GM12891 (cell line): ENCODE data around the gene SERTAD1.

Experiments
- POLR2A ChIP-seq: IDR thresholded peaks from 2 replicates; pipeline ENCODE4 v1.6.1; 2011; ENCODE audit warnings: low read depth, low read length, control low read depth
- POLR2AphosphoS5 ChIP-seq: IDR thresholded peaks from 2 replicates; pipeline ENCODE4 v1.6.1; 2011; ENCODE audit warnings: low read depth, low read length, control low read depth
- SPI1 ChIP-seq: IDR thresholded peaks from 2 replicates; pipeline ENCODE4 v1.6.1; 2011; ENCODE audit warnings: low read depth, low read length, control low read depth

DNA sequence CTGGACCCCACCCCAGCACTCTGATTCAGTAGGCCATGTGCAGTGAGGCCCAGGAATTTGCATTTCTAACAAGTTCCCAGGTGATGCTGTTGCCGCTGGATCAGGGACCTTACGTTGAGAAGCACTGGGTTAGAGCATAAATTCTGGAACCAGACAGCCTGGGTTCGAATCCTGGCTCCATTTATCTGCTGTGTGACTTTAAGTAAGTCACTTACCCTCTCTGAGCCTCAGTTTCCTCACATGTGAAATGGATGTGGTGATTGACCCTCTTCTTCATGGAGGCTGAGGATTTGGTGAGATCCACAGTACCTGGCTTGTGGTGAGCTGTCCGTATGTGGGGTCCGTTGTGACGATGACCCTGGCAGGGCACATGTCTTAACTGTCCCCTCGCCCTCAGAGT, 51.7 kb downstream of the SERTAD1 start:
- TF ChIP-seq POLR2AphosphoS5 (no peak), POLR2A (no peak), SPI1 (no peak)
